Endothelial cell of umbilical vein (primary cell): Measurements from ENCODE around the gene MOB3A. TPM values are rescaled to one million over a fixed set of nuclear protein-coding genes. Genes with fewer than 3 reads are reported as not detected.

ENCODE experiments used
- BruUV-seq: library from RNA; stranded (reverse); fragments of 400-500 nt; replicated peaks from 2 replicates; lab custom pipeline; 2021; lab: Mats Ljungman, UMichigan
- CTCF ChIA-PET: fragments of 300-600, 350-600 bp; sonication (Branson Sonifier 250); formaldehyde crosslinking; loops from one replicate; lab custom pipeline; 2021; ENCODE audit warnings: antibody characterized with exemption, inconsistent platforms; lab: Charles Lee
- POLR2A ChIA-PET: fragments of 300-600, 350-600 bp; sonication (Branson Sonifier 250); formaldehyde crosslinking; loops from one replicate; lab custom pipeline; 2021; ENCODE audit warnings: antibody characterized with exemption, inconsistent platforms; lab: Charles Lee
- DNase-seq: peaks from one replicate; pipeline ENCODE4 v3.0.0-alpha.2; 2011; ENCODE audit warnings: low read depth, low spot score
- FAIRE-seq: peaks from 2 replicates; lab custom pipeline; 2011; peaks lifted over from hg19 to GRCh38; lab: Jason Lieb, UNC
- H2AFZ ChIP-seq: 2 replicates; pipeline ENCODE4 v1.6.0; 2012; ENCODE audit warnings: low read depth, low read length, control low read depth, inconsistent platforms
- H3K27ac ChIP-seq: 2 replicates; pipeline ENCODE4 v1.5.1; 2011; ENCODE audit warnings: low read depth, mild to moderate bottlenecking, control low read depth, low read length, moderate library complexity; ENCODE audit not compliant: insufficient read depth
- H3K27me3 ChIP-seq, 2 experiments: 2 replicates each; pipeline versions ENCODE4 v1.6.0 to v1.6.1; 2011; ENCODE audit warnings: low read length in 2 of 2, mixed read lengths in 1 of 2; ENCODE audit not compliant: control insufficient read depth in 2 of 2, insufficient read depth in 2 of 2
- H3K36me3 ChIP-seq, 2 experiments: 2 replicates in 1 of 2; 3 replicates in 1 of 2; pipeline ENCODE4 v1.5.1; 2011; ENCODE audit warnings: low read length in 2 of 2, mild to moderate bottlenecking in 1 of 2, moderate library complexity in 1 of 2; ENCODE audit not compliant: control insufficient read depth in 2 of 2, insufficient read depth in 2 of 2; ENCODE audit errors: extremely low read depth in 1 of 2
- H3K4me1 ChIP-seq: 3 replicates; pipeline ENCODE4 v1.5.1; 2011; ENCODE audit warnings: mild to moderate bottlenecking, low read length; ENCODE audit not compliant: control insufficient read depth, insufficient read depth; ENCODE audit errors: extremely low read depth
- H3K4me2 ChIP-seq: 2 replicates; pipeline ENCODE4 v1.6.1; 2011; ENCODE audit warnings: low read length, control low read depth, mixed read lengths; ENCODE audit not compliant: insufficient read depth
- H3K4me3 ChIP-seq, 3 experiments: fragments of 200-600 bp in 1 of 3; sonication (generic), shearing (Covaris generic) in 1 of 3; replicated peaks in 1 of 3; 2 replicates each; pipeline ENCODE4 v1.5.1; 2011 to 2016; ENCODE audit warnings: control low read depth in 3 of 3, low read length in 3 of 3, mild to moderate bottlenecking in 2 of 3, inconsistent platforms in 1 of 3, low read depth in 1 of 3, moderate library complexity in 1 of 3; ENCODE audit not compliant: insufficient read depth in 1 of 3
- H3K79me2 ChIP-seq: 2 replicates; pipeline ENCODE4 v1.6.0; 2012; ENCODE audit warnings: low read length, inconsistent platforms; ENCODE audit not compliant: control insufficient read depth, insufficient read depth
- H3K9ac ChIP-seq: replicated peaks from 2 replicates; pipeline ENCODE3; 2011; ENCODE audit warnings: low read length, control low read depth; ENCODE audit not compliant: insufficient read depth; ENCODE audit errors: extremely low read depth
- H3K9me1 ChIP-seq: replicated peaks from 3 replicates; pipeline ENCODE4 v1.6.0; 2011; ENCODE audit warnings: mild to moderate bottlenecking, low read length; ENCODE audit not compliant: control insufficient read depth, insufficient read depth; ENCODE audit errors: extremely low read depth
- H3K9me3 ChIP-seq: replicated peaks from 2 replicates; pipeline ENCODE4 v1.5.1; 2012; ENCODE audit warnings: low read length, inconsistent platforms; ENCODE audit not compliant: control insufficient read depth, insufficient read depth
- H4K20me1 ChIP-seq: replicated peaks from 2 replicates; pipeline ENCODE3; 2011; ENCODE audit warnings: mild to moderate bottlenecking, low read length; ENCODE audit not compliant: control insufficient read depth, insufficient read depth; ENCODE audit errors: extremely low read depth
- CTCF ChIP-seq, 2 donors: IDR thresholded peaks; 1 replicate in 1 of 2; 2 replicates in 1 of 2; pipeline ENCODE4 v1.5.1; 2011; ENCODE audit warnings: low read length in 2 of 2, mild to moderate bottlenecking in 2 of 2, moderate library complexity in 2 of 2, control low read depth in 1 of 2, inconsistent platforms in 1 of 2, low read depth in 1 of 2; ENCODE audit not compliant: insufficient read depth in 1 of 2; ENCODE audit errors: extremely low read depth in 1 of 2
- EZH2 ChIP-seq: IDR thresholded peaks from 2 replicates; pipeline ENCODE4 v1.6.1; 2012; ENCODE audit warnings: borderline replicate concordance, low read depth, mild to moderate bottlenecking, moderate library complexity, low read length, inconsistent platforms; ENCODE audit not compliant: severe bottlenecking
- FOS ChIP-seq: IDR thresholded peaks from 2 replicates; pipeline ENCODE4 v1.6.1; 2011; ENCODE audit warnings: mild to moderate bottlenecking, low read length, moderate library complexity, borderline replicate concordance; ENCODE audit not compliant: insufficient read depth
- GATA2 ChIP-seq: IDR thresholded peaks from 2 replicates; pipeline ENCODE4 v1.7.0; 2011; ENCODE audit warnings: low read depth, mild to moderate bottlenecking, moderate library complexity, mixed read lengths, low read length; ENCODE audit not compliant: insufficient read length, insufficient read depth
- JUN ChIP-seq: IDR thresholded peaks from 2 replicates; pipeline ENCODE4 v1.6.1; 2011; ENCODE audit warnings: borderline replicate concordance, low read depth; ENCODE audit not compliant: insufficient read length, insufficient read depth
- MAX ChIP-seq: IDR thresholded peaks from 2 replicates; pipeline ENCODE4 v1.6.1; 2011; ENCODE audit not compliant: insufficient read depth, insufficient read length
- MYC ChIP-seq: IDR thresholded peaks from one replicate; pipeline ENCODE4 v1.6.1; 2011; ENCODE audit warnings: mild to moderate bottlenecking, low read depth, low read length
- POLR2A ChIP-seq: IDR thresholded peaks from 2 replicates; pipeline ENCODE4 v1.6.1; 2012; ENCODE audit warnings: low read depth, mild to moderate bottlenecking, control low read depth, low read length
- POLR2AphosphoS5 ChIP-seq: IDR thresholded peaks from 2 replicates; pipeline ENCODE4 v1.6.1; 2012; ENCODE audit warnings: low read depth, mild to moderate bottlenecking, control low read depth, low read length, moderate library complexity; ENCODE audit not compliant: insufficient read depth
- dilution Hi-C: fragments of 300-500 bp; cut with MboI; formaldehyde crosslinking; loops from one replicate; pipeline ENCODE4 v1.15.0; 2019; ENCODE audit warnings: low sequenced_read_pairs; ENCODE audit not compliant: extremely low pct_ligation_motif_present
- intact Hi-C: fragments of 100-400 bp; cut with micrococcal nuclease; formaldehyde crosslinking; loops from one replicate; pipeline ENCODE4 v1.10.0; 2022
- polyA plus RNA-seq, 4 experiments: library from polyadenylated mRNA; depleted of rRNA in 3 of 4; stranded (reverse) in 3 of 4; unstranded in 1 of 4; fragments of >200 nt; gene quantifications; 2 replicates each; pipeline versions ENCODE4 v1.2.1 to v1.2.3, GENCODE V29; 2011 to 2012; ENCODE audit warnings: missing spikeins in 1 of 4
- total RNA-seq: library from RNA; stranded (reverse); gene quantifications from 2 replicates; pipeline ENCODE4 v1.2.3, GENCODE V29; 2021

The MOB3A gene
- total and polyA plus RNA-seq, 2 donors (not counting 3 experiments of a cell fraction or from before 2014, with no cell fraction given) = 46.5 to 59.7 TPM

GRCh38 chr19:2123682-2124387, 27.7 kb upstream of the MOB3A start:
- CTCF ChIA-PET = interaction anchor here (0.9 to 1.1 kb wide), 3 partner anchors 8 to 192 kb away, joined by 3 to 4 read pairs (median 3); no protein-coding TSS in a partner anchor
- no peak overlapping the region for H3K4me2 ChIP-seq
- H3K27ac ChIP-seq = no peak overlapping the region
- no peaks in the 10 kb centered on the region for H3K4me1 ChIP-seq
- no peaks in the 10 kb centered on the region for H3K27me3 ChIP-seq
- H2AFZ ChIP-seq = no peak overlapping the region
- DNase-seq = no peak
- H3K79me2 ChIP-seq = no peaks in the 10 kb centered on the region
- FAIRE-seq = no peak
- TF ChIP-seq JUN (no peak), POLR2AphosphoS5 (no peak), MAX (no peak), CTCF (IDR thresholded peaks at IDR 0.05; ENCODE audit: extremely low read depth in 1 of 2, insufficient read depth in 1 of 2, low read depth in 1 of 2, low read length in 2 of 2) (no peak), POLR2A (no peak), GATA2 (no peak), MYC (no peak), FOS (no peak), EZH2 (no peak)
- dilution Hi-C loops (no loop called here), intact Hi-C loops (no loop called here)
- POLR2A ChIA-PET = no interaction called here
- no peaks in the 10 kb centered on the region for H3K9me1 ChIP-seq
- H3K4me3 ChIP-seq = no peak overlapping the region
- H4K20me1 ChIP-seq = no peaks in the 10 kb centered on the region
- H3K9me3 ChIP-seq = no peaks in the 10 kb centered on the region
- BruUV-seq = no TSS peak
- peaks cover 15 to 71% of the 10 kb centered on the region in 2 experiments for H3K36me3 ChIP-seq
- no peak overlapping the region for H3K9ac ChIP-seq
